K562 treated with DMSO at 1 percent for 48 hours (cell line): Measurements from ENCODE around the gene ASB3. TPM values are rescaled to one million over a fixed set of nuclear protein-coding genes. Genes with fewer than 3 reads are reported as not detected.

ENCODE experiments used
- total RNA-seq: library from RNA; unstranded; fragments of 300-600 nt; gene quantifications from 2 replicates; pipeline ENCODE4 v1.2.3, GENCODE V29; 2022; ENCODE audit warnings: low replicate concordance; ENCODE audit errors: extremely low read depth

Gene ASB3
- not detected in 2 replicates for total RNA-seq

GRCh38 chr2:53786705-53787613, at the start of gene ASB3, which contains the start of gene ERLEC1:
ASB3 (minus strand) TSS chr2:53786953; CDS start chr2:53765572, 21,381 bp downstream.
ERLEC1 (plus strand) TSS chr2:53787044; CDS start chr2:53787211, 167 bp downstream.

GRCh38 chr2:53767405-53768241, 19.1 kb downstream of the ASB3 start, which contains the start of gene CHAC2:
CHAC2 (plus strand) TSS chr2:53767804; CDS start chr2:53767887, 83 bp downstream.

Other genes with a start within 250 kb of the ASB3 start
- gene CHAC2, start 19.1 kb downstream of the ASB3 start, total RNA-seq: not detected in 2 replicates
- not detected in 2 replicates for gene ERLEC1, start 91 bp upstream of the ASB3 start, total RNA-seq
- not detected in 2 replicates for gene GPR75, start 73.0 kb upstream of the ASB3 start, total RNA-seq
- 211 TPM in 1 of 2 replicates, not detected in the other for gene PSME4, start 184.0 kb upstream of the ASB3 start, total RNA-seq